Measurements from ENCODE around the gene ENOX1.
"Not testable (repeated sequence)": the region's sequence is repeated elsewhere in the genome, so short reads cannot be mapped to it uniquely, and the experiment has no call there.

The ENOX1 gene

DNA sequence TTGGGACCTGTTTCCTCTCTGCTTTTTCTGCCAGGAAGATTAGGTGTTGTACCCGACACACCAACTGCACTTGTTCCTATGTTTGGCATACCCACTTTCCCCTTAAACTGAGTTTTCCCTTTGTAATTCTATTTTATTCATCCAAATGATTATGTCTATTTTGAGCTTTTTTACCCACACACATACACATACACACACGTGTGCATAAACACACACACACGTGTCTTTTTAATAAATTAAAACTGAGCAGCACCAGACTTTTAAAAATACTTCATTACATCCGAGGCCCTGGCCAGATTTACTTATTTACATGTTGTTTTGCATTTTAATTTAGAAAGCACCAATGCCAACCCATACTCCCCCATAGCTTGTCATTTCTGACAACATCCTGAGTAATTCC is 413.4 kb downstream of the ENOX1 start:
- no peak for FAIRE-seq

DNA sequence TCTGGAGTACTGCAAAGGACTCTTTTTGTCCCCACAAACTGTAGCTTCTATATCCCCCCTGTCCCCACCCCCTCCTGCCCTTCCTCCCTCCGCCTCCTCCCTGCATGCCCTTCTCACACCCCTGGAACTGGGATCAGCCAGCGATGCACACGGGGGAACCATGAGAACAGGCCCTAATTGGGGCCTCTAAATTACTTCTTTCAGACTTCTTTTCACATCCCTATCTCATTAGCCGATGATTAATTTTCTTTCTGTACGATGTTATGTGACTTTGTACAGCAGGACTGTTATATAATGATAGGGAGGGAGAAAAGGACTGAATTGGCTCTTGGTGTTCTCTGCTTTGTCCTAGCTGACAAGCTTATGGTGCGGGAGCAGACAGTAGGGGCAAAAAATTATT is 415.9 kb downstream of the ENOX1 start:
- FAIRE-seq = no peak

DNA sequence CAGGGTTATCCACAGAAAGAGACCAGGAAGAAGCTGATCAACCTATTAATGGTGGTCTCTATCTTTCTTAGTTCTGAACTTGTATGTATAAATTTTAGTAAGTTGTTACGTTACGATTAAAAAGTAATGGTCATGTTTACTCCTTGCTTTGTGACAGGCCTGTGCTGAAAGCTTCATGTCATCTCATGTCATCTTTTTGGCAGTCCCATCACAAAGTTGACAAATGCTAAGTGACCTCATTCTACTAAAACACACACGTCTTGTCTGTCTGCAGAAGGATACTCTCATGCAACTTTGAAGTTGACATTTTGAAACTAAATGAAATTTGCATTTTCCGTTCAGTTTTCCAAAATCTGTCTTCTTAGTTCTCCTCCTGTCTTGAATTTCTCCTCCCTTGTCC is 417.5 kb downstream of the ENOX1 start:
- no peak for FAIRE-seq

DNA sequence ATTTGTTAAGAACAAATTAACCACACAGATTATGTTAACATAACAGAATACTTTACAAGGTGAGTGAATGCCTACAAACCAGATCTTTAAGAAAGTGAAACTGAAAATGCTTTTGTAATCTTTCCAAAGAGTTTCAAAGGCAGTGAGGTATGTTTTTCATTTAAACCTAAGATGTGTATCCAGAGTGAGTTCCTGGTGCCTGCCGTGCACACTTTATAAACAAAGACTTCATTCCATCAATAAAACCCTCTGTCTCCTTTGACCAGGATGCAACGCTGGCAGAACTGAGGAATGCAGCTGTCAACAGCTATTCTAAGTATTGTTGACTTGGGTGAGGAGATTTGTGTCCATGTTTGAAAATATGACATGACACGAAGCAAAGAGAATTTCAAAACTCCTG is 418.8 kb downstream of the ENOX1 start:
- no peak for FAIRE-seq

DNA sequence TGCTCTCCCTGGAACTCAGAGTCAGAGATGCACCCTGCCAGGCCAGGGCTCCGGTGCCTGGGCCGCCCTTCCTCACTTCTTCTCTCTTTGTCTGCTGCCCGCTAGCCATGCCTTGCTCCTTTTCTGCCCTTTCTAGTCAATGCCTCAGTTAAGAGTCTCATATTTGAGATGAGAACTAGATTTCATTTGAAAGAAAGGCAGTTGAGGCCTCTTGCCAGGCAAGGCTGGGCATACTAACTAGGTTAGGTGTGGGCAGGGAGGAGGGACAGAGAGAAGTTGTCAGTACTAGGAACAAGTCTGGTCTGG is 421.8 kb downstream of the ENOX1 start:
- FAIRE-seq = no peak

DNA sequence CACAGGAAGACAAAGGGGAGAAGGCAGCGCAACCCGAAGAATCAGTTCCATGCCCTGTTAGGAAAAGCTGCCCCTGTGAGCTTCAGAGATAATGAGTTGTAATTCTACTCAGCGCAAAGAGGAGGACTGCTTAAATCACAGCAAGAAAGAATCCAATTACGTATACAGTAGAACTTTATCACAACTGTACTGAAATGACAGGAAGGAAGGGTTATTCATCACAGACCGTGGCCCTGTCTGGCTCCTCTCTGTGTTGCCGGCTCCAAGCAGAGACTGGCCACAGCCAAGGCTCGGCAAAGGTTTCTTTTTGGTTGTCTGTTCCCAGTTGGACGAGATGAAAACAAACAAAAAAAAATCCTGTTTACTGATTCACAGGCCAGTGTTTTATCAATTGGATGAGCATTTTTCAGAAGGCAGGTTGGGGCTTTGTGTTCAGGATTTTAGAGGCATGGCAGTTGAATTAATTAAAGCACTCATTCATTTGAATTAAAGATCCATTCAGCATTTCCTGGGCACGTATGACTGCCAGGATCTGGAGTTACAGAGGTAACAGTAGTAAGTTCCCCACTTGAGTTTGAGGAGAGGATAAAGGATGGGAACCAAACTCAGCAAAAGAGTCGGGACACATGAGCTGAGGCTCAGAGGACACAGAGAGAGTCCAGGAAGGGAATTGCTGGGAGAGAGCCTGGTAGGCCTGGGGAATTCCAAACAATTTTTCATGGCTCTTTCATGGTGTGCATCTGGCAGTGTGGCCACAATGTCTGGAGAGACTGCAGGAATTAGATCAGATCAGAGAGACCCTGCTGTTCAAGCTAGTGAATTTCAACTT is 422.3 kb downstream of the ENOX1 start:
- FAIRE-seq = no peak

DNA sequence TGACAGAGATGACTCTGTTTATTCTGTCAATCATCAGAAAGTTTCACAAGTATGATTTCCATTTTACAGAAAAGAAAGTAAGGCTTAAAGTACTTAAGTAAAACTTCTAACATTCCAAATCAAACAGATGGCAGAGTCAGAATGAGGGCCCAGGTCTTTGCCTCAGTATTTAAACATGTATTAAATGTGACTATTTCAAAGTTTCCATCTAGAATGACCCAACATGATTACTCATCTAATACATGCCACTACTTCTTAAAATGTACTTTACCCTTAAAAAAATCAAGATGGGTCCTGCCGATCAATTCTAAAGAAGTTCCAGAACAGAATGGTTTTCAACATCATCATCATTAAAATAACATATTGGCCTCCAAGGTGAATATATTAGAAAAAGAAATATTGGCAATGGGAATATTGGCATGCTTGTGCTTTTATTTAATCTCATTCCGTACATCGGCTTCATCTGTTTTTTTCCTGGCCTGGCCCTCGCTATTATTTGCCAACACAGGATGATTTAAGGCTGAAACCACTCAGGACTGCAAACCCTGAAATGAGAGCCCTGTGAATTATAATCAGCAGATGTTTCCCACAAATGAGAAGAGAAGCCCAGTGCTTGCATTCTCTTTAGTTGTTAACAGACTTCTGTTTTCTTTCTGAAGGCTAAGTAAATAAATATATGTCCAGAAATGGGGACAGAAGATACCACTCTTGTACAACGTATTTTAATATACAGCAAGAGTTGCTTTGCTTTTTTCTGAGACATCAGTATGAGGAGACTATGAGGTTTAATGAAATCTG is 423.4 kb downstream of the ENOX1 start:
- FAIRE-seq = no peak

DNA sequence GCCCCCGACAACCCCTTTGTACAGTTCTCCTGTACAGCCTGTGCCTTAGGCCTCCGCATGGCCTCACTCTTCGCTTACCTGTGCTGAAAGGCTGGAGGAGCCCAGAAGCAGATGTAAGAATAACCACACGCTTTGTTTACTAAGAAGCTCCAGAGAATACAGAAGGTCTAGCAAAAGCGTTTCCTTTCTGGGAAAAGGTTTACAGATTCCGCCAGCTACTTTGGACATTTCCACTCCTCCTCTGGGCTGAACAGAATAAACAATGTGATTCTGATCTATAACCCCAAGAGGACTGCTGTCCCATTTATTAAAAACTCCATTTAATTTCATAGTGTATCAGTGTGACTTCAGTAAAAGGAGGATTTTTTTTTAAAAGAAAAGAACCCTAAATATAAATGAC is 424.2 kb downstream of the ENOX1 start:
- no peak for FAIRE-seq

DNA sequence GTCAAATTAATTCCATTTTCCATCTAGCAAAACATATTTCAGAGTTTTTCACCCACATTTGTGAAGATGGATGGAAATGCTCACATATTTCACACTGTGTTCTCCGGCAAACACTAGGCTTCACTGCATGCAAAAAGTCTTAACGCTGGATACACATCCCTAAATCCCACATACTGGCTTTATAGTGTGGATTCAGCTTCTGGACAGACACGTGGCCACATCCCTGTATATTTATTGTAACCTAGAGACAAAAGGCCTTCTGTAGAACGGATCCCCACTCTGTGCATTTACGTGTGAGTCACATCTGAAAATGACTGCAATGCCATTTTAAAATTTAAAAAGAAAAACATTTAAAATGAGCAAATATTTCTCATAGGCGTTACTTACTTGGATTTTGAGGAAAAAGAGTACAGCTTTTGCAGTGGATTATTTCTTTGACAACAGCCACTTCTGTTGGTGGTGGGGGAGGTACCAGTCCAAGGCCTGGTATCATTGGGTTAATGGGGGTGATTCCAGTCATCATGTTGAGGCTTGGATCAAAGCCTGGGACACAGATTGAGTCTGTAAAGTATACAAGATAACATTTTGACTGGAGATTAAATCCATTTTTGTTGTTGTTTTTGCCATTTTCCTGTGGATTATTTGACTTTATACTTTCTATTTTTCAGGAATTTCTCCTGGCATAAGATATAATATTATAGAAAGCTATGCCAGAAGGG is 425.7 kb downstream of the ENOX1 start:
- FAIRE-seq = no peak

DNA sequence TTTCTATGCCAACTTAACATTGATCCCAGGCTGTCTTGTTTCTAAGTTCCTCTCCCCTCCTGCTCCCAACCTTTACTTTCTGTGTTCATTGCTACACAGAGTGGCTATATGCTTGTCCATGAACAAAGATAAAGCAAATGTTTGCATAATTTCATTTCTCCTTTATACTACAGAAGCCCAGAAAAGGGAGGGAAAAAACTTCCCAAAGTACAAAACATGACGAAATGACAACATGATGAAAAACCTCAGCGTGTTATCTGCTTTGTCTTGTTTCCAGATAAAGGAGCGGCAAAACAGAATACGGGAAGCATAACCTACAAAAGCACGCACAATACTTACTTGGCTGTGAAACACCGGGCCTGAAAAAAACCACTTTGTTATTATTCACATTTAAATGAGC is 426.6 kb downstream of the ENOX1 start:
- no peak for FAIRE-seq

DNA sequence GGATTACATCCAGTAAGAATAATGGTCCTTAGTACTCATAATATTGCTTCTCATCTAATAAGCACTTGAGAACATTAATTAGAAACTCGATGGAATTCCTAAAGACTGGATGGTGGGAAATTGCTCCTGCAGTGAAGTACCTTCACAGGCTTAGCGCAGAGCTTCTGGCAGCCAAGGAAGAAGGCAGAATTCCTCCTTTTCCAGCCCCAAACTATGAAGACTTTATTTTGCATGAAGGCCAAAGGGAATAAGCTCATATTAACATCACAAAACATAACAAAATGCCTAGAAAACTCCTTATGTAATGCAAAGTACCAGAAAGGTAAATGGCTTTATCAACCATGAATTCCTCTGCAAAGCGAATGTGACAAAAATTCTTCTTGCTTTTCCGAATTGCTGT is 427.2 kb downstream of the ENOX1 start:
- no peak for FAIRE-seq

DNA sequence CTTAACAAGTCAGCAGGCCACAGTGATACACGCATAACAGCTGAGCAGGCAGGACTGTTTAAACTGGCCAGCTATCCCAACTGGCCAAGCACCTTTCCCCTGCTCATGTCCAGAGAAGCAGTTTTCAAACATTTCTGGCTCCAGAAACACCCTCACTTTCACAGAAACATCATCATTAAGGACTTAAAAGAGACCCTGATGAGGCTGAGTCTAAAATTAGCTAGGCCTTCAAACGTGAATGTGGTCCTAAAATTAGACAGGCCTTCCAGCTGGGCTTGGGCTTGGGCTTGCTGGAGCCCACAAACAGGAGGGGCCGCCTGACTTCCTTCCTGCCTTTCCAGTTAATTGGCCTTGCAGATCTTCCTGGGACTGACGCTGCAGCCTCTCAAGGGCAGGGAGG is 429.2 kb downstream of the ENOX1 start:
- no peak for FAIRE-seq

DNA sequence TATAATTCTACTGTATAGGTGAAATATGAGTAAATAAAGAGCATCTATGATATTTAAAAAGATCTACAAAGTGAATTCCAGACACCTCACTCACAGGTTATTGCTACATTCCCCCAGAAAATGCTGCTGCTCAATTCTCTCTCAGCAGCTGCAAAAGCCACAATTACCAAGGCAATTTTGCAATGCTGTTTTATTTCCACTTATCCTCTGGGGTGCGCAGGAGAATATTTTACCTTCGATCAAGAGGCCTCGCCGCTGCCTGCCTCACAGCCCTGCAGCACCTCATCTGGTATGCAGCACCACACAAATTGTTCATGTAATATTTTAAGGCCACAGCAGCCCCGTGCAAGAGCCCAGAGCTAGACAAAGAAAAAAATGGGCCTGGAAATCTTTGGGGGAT is 430.2 kb downstream of the ENOX1 start:
- no peak for FAIRE-seq

DNA sequence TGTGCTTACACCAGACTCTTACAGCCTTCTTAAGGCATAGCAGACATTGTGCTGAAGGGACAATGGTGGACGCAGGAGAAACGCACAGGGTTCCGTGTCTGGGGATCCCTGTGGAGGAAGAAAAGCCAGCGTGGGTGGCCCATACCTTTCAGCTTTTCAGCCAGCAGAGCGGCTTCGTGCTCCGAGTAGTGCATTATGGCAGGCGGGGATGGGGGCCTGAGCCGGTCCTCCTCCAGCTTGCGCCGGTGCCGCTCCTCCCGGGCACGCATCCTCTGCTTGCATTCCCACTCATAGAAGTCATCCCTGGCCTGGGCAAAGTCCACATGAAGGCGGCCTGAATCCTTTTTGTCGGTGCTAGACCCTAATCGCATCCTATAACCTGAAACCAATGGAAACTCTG is 431.0 kb downstream of the ENOX1 start:
- no peak for FAIRE-seq

DNA sequence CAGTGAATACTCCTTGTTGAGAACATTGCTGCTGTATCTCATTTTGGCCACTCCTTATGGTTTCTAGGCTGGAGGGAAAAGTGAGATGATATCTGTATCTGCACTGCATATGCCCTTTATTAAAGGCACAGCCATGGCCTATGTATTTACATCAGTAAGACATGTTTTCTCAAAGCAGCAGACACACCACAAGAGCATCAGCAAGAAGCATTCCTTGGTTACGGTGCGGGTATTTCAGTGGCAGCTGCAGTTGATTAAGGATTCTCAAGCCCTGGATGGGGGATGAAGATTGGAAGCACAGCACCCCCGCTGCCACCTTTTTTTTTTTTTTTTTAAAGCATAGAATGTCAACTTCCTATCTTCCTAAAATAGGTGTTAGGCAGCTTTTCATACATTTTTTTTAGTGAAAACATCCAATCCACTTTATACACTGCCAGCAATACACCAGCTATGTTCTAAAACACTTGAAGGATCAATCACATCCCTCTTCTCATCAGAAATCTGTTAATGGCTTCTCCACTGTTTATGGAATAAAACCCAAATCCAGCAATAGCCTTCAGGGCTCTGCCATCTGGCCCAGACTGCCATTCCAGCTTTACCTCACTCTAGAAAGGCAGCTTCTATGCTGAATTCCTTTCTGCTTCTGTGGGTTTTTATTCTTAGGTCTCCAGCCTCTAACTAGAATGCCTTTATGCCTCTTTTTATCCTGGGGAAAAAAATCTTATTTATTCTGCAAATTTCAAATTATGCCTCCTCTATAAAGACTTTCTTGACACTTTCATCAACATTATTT is 432.4 kb downstream of the ENOX1 start:
- FAIRE-seq = no peak

DNA sequence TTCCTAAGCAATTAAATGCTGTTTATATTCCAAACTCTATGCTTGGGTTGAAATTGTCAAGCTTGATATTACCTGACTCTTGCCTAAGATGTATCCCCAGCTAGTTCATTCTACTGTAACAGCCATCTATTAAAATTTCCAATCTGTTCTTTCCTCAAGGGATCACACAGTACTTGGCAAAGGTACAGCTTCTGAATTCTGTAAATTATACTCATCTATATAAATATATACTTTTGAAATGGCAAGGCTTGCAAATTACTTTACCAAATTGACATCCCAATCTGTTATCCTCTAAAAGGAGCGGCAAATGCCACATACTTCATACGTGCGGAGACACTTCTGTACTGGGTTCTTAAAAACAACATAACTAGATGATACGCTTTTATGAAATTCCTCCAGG is 433.1 kb downstream of the ENOX1 start:
- FAIRE-seq = no peak

DNA sequence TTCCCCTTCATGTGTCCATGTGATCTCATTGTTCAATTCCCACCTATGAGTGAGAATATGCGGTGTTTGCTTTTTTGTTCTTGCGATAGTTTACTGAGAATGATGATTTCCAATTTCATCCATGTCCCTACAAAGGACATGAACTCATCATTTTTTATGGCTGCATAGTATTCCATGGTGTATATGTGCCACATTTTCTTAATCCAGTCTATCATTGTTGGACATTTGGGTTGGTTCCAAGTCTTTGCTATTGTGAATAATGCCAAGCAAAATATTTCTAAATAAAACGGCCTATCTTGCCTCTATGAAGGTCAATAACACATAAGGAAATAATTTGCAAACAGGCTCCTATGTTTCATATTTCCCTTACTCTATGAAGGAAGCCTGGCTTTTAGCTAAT is 435.2 kb downstream of the ENOX1 start:
- FAIRE-seq = not testable (repeated sequence)

DNA sequence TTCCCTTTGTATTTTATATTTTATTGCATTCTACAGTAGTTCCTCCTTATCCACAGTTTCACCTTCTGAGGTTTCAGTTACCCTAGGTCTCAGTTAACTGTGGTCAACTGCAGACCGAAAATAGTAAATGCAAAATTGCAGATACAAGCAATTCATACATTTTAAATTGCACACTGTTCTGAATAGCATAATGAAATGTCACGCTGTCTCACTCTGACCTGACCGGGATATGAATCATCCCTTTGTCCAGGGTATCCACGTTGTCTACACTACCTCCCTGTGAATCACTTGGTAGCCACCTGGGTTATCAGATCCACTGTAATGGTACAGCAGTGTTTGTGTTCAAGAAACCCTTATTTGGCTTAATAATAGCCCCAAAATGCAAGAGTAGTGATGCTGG is 438.4 kb downstream of the ENOX1 start:
- FAIRE-seq = no peak

DNA sequence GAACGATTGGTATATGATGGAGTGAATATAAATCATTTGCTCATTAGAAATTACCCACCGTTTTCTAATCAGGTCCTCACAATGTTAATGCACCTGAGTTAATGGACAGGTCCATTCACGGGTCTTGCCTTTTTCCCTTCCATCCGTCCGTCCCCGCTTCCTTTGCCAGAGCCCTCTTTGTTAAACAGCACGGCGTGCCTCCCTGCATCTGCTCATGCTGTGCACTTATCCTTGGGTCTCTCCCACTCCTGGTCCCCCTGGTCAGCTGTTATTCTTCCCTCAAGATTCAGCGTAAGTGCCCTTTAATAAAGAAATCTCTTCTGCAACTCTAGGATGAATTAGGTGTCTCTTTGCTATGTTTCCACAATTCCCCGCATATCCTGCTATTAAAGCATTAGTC is 438.9 kb downstream of the ENOX1 start:
- no peak for FAIRE-seq

DNA sequence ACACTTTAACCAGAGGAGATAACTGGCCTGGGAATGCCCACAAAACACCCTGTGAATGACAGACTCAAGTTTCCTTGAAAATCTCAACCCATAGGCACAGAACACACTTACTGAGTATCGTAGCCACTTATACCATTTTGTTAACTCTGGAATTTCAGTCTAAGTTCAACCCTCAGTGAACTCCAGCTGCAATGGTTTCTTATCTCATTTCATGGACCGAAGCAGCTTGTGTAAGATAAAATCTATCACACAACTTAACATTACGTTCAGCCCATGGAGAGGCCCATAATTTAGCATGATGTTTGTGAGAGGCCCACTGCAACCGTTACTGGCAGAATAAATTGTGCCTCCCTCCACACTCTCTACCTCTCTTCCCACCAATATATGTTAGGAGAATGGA is 440.3 kb downstream of the ENOX1 start:
- no peak for FAIRE-seq

DNA sequence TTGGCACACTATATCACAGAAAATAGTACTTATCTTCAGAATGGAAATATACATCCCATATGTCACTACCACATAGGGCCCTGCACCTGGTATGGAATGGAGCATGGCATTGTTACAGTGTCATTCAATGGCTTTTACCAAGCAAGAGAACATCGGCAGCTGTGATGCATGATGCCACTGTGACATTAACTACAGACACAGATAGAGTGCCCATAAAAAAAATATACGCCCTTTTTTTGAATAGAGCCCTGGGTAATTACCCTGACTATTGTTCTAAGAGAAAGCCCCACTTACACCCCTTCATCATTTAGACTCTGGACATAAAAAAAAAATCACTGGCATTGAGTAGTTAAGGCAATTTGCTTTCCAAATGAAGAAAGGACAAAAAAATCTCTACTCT is 443.1 kb downstream of the ENOX1 start:
- no peak for FAIRE-seq

DNA sequence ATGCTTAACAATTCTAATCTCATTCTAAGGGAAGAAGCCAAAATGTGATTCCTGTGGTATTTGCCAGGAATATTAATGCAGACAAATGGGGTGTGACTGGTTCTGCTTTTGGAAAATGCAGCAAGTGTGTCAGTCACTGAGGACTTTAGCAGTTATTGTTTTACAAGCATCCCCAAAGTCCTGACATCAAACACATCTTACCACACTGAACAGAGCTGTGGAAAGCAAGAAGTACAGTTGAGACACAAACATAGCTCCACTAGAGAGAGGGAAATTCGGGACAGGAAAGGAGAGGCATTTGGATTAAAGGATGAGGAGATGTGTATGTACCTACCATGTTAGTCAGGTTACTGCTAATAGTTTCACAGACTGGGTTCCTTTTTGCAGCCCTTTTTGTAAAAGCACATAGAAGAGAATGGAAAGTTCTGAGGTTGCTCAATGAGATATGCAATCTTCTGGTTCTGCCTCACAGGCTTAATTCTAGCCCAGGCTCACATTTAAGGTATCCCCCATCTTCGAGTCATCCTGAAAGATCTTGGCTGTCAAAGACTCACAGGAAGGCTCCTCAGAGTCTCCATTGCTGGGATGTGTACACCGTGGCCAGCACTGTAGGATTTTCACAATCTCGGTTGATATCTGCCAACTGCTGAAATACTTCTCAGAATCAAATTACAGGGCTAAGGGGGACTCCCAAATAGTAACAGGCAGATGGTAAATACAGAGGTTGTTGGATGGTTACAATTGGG is 446.8 kb downstream of the ENOX1 start:
- FAIRE-seq = no peak
